Ishikawa (cell line): ENCODE measurements around the gene ING3.

Experiments used
- CEBPB ChIP-seq: IDR thresholded peaks from 2 replicates; pipeline ENCODE4 v1.6.1; 2012
- EP300 ChIP-seq: IDR thresholded peaks from 2 replicates; pipeline ENCODE4 v1.6.1; 2012; ENCODE audit warnings: borderline replicate concordance
- RAD21 ChIP-seq: IDR thresholded peaks from 2 replicates; pipeline ENCODE4 v1.6.1; 2012; ENCODE audit warnings: low read depth
- REST ChIP-seq: IDR thresholded peaks from 2 replicates; pipeline ENCODE4 v1.6.1; 2012; ENCODE audit warnings: low read depth, mild to moderate bottlenecking
- TAF1 ChIP-seq: IDR thresholded peaks from 2 replicates; pipeline ENCODE4 v1.6.1; 2012; ENCODE audit warnings: low read depth, mild to moderate bottlenecking
- TEAD4 ChIP-seq: IDR thresholded peaks from 2 replicates; pipeline ENCODE4 v1.6.1; 2012
- YY1 ChIP-seq: IDR thresholded peaks from 2 replicates; pipeline ENCODE4 v1.6.1; 2012; ENCODE audit warnings: low read depth

- TF ChIP-seq CEBPB (no peak), REST (no peak), TEAD4 (no peak), RAD21 (no peak), TAF1 (no peak), EP300 (no peak), YY1 (no peak)
Observed at GRCh38 chr7:120989257-120990220, 39.0 kb downstream of the ING3 start.
